ENCODE measurements around the gene SURF1. TPM values are rescaled to one million over a fixed set of nuclear protein-coding genes. Genes with fewer than 3 reads are reported as not detected.
A peak's percentile ranks its signal among the peaks of the same experiment; 100 is the strongest.

The SURF1 gene
- total RNA-seq, 3 donors from 2014 or later = 45.9 to 61.4 (median 46.8) TPM

GRCh38 chr9:133369933-133370332, 13.6 kb upstream of the SURF1 start:
- H3K4me1 ChIP-seq = peaks cover 0 to 29% of the 10 kb centered on the region in 2 donors
- TF ChIP-seq POLR2AphosphoS5 (IDR thresholded peaks at IDR 0.05) = no peak
- no peak for TF ChIP-seq POLR2A (IDR thresholded peaks at IDR 0.05)
- no peak for TF ChIP-seq CTCF (IDR thresholded peaks at IDR 0.05)
- H3K27me3 ChIP-seq = no peaks in the 10 kb centered on the region
- H3K9me3 ChIP-seq = no peaks in the 10 kb centered on the region
- peak overlapping the region in 1 of 2 donors; percentile 17 for H3K27ac ChIP-seq
- H3K36me3 ChIP-seq = no peaks in the 10 kb centered on the region
- no peak overlapping the region for H3K4me3 ChIP-seq
- no peak for DNase-seq (ENCODE audit: low spot score in 2 of 2)
- intact Hi-C loops (cut with DNase I; ENCODE audit: low total_unique reads) = no loop called here

GRCh38 chr9:133369422-133369821, 13.1 kb upstream of the SURF1 start:
- intact Hi-C loops (cut with DNase I; ENCODE audit: low total_unique reads) = no loop called here
- peak overlapping the region in 1 of 2 donors; percentile 17 for H3K27ac ChIP-seq
- no peak overlapping the region for H3K4me3 ChIP-seq
- H3K4me1 ChIP-seq = peaks cover 0 to 29% of the 10 kb centered on the region in 2 donors
- DNase-seq (ENCODE audit: low spot score in 2 of 2) = no peak
- no peaks in the 10 kb centered on the region for H3K27me3 ChIP-seq
- H3K9me3 ChIP-seq = no peaks in the 10 kb centered on the region
- TF ChIP-seq POLR2A (IDR thresholded peaks at IDR 0.05) (no peak), POLR2AphosphoS5 (IDR thresholded peaks at IDR 0.05) (no peak), CTCF (IDR thresholded peaks at IDR 0.05) (no peak)
- H3K36me3 ChIP-seq = no peaks in the 10 kb centered on the region

- Histone ChIP-seq H3K27ac (no peak overlapping the region), H3K27me3 (no peaks in the 10 kb centered on the region), H3K4me3 (peak overlapping the region in 1 of 3 donors; percentile 32), H3K9me3 (no peaks in the 10 kb centered on the region), H3K4me1 (peaks cover 0 to 29% of the 10 kb centered on the region in 2 donors), H3K36me3 (no peaks in the 10 kb centered on the region)
- DNase-seq (ENCODE audit: low spot score in 2 of 2) = no peak
- TF ChIP-seq CTCF (IDR thresholded peaks at IDR 0.05) = no peak
- intact Hi-C loops (cut with DNase I; ENCODE audit: low total_unique reads) = no loop called here
Measured at GRCh38 chr9:133368249-133368881, 12.1 kb upstream of the SURF1 start.

GRCh38 chr9:133367778-133368177, 11.5 kb upstream of the SURF1 start:
- Histone ChIP-seq H3K4me3 (no peak overlapping the region), H3K9me3 (no peaks in the 10 kb centered on the region), H3K36me3 (no peaks in the 10 kb centered on the region), H3K27ac (no peak overlapping the region), H3K27me3 (no peaks in the 10 kb centered on the region), H3K4me1 (peaks cover 0 to 29% of the 10 kb centered on the region in 2 donors)
- intact Hi-C loops (cut with DNase I; ENCODE audit: low total_unique reads) = no loop called here
- TF ChIP-seq POLR2AphosphoS5 (IDR thresholded peaks at IDR 0.05) (no peak), POLR2A (IDR thresholded peaks at IDR 0.05) (no peak), CTCF (IDR thresholded peaks at IDR 0.05) (no peak)
- DNase-seq (ENCODE audit: low spot score in 2 of 2) = no peak

- no peaks in the 10 kb centered on the region for H3K9me3 ChIP-seq
- intact Hi-C loops (cut with DNase I; ENCODE audit: low total_unique reads) = no loop called here
- H3K36me3 ChIP-seq = no peaks in the 10 kb centered on the region
- no peak overlapping the region for H3K27ac ChIP-seq
- H3K4me1 ChIP-seq = peaks cover 0 to 28% of the 10 kb centered on the region in 2 donors
- H3K4me3 ChIP-seq = no peak overlapping the region
- no peaks in the 10 kb centered on the region for H3K27me3 ChIP-seq
- no peak for DNase-seq (ENCODE audit: low spot score in 2 of 2)
- TF ChIP-seq POLR2AphosphoS5 (IDR thresholded peaks at IDR 0.05) = no peak
- no peak for TF ChIP-seq POLR2A (IDR thresholded peaks at IDR 0.05)
- no peak for TF ChIP-seq CTCF (IDR thresholded peaks at IDR 0.05)
Measured at GRCh38 chr9:133367221-133367620, 10.9 kb upstream of the SURF1 start.
